Cardiac fibroblast (primary cell): ENCODE data around the gene PLAAT2.
"Not testable (repeated sequence)": the region's sequence is repeated elsewhere in the genome, so short reads cannot be mapped to it uniquely, and the experiment has no call there.

Experiments used
- DNase-seq, 2 donors: peaks; one replicate each; pipeline versions ENCODE4 v3.0.0 to v3.0.0-alpha.2; 2010; ENCODE audit warnings: low read depth in 2 of 2
- H3K4me3 ChIP-seq, 2 donors: replicated peaks in 1 of 2; 1 replicate in 1 of 2; 2 replicates in 1 of 2; pipeline ENCODE4 v1.5.1; 2011; ENCODE audit warnings: low read depth in 2 of 2, low read length in 2 of 2, mild to moderate bottlenecking in 2 of 2, moderate library complexity in 1 of 2
- TF ChIP-seq, protein P1 (sequence below): IDR thresholded peaks from one replicate; pipeline ENCODE4 v1.5.1; 2011; ENCODE audit warnings: low read depth, mild to moderate bottlenecking, low read length, inconsistent platforms

The PLAAT2 gene

DNA sequence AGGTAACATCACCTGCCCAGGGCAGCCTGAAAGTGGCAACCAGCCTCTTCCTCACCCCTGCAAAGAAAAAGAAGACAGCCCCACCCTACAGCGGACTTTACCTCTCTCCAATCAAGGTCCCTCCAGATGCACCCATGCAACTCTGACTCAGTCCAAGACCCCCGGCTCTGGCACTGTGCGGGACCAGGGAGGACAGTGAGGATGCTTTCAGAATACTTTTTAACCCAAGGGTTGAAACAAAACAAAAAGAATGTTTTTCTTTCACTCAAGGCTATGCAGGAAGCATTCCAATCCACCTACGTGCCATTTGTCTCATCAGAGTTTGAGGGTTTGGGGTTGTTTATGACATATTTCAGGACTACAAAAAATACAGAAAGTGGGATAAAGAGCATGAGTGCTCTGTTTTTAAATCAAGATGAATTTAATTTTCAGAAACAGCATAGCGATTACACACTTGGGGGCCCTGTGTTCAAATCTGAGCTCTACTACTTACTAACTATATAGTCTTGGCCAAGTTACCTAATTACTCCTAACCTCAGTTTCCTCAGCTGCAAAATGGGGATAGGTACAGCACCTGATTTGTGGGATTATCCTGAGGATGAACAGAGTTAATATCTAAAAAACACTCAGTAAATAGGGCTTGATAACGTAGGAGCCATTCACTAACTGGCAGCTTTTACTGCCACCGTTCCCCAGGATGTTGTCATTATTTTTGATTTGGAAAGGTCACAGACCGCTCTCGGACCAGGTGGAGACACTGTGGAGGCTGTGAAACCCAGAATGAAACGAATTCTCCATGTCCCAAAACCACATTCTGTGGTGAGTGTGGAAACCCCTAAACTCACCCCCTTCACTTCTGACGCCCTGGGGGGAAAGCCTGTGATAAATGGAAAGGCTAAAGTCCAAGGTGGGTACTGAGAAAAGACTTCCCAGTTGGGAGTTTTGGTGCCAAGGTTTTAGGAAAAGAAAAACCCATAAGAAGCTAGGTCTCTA is 45.5 kb upstream of the PLAAT2 start:
- DNase-seq = peak; percentile 72 to 86
- H3K4me3 ChIP-seq = no peak overlapping the region
- TF ChIP-seq, protein P1, sequence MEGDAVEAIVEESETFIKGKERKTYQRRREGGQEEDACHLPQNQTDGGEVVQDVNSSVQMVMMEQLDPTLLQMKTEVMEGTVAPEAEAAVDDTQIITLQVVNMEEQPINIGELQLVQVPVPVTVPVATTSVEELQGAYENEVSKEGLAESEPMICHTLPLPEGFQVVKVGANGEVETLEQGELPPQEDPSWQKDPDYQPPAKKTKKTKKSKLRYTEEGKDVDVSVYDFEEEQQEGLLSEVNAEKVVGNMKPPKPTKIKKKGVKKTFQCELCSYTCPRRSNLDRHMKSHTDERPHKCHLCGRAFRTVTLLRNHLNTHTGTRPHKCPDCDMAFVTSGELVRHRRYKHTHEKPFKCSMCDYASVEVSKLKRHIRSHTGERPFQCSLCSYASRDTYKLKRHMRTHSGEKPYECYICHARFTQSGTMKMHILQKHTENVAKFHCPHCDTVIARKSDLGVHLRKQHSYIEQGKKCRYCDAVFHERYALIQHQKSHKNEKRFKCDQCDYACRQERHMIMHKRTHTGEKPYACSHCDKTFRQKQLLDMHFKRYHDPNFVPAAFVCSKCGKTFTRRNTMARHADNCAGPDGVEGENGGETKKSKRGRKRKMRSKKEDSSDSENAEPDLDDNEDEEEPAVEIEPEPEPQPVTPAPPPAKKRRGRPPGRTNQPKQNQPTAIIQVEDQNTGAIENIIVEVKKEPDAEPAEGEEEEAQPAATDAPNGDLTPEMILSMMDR = no peak

DNA sequence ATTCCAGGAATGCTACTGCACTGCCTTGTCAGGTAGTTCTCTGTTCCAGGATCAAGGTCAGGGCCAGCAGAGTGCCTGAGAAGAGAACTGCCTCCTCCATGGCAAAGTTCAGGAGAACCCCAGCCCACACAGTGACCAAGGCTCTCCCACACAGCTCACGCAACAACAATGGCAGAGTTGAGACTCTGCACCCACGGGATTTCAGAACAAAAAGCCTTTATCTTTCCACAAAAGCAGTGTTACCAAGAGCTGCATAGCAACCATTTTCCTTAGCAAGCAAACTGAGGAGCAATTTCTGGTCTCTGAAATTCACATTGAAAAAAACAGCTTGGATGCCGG is 40.0 kb upstream of the PLAAT2 start:
- TF ChIP-seq, protein P1 = no peak

DNA sequence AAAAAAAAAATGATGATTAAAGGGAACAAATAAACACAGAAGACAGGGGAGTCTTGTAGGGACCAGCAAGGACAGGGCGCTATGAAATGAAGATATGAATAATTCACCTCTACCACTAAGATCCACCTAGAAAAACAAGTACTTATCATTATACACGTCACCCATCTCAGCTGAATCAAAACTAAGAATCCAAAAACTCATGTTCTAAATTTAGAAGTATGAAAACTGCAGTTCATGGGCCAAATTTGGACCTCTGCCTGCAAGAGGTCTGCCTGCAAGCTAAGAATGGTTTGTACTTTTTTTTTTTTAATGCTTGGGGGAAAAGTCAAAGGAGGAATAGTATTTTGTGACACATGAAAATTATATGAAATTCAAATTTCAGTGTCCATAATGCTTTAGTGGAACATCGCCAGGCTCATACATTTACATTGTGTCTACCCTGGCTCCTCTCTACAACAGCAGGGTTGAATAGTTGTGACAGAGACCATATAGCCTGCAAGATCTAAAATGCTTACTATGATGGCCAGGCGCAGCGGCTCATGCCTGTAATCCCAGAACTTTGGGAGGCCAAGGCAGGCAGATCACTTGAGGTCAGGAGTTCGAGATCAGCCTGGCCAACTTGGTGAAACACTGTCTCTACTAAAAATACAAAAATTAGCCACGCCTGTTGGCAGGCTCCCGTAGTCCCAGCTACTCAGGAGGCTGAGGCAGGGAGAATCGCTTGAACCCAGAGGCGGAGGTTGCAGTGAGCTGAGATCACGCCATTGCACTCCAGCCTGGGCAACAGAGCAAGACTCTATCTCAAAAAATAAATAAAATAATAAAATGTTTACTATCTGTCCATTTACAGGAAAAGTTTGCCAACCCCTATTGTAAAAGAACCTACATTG is 39.4 kb upstream of the PLAAT2 start:
- not testable (repeated sequence) for H3K4me3 ChIP-seq
- peak; percentile 66 to 86 for DNase-seq

More for the DNA sequence above, 40.0 kb upstream of the PLAAT2 start:
- peak; percentile 23 to 86 for DNase-seq
- no peak overlapping the region for H3K4me3 ChIP-seq

DNA sequence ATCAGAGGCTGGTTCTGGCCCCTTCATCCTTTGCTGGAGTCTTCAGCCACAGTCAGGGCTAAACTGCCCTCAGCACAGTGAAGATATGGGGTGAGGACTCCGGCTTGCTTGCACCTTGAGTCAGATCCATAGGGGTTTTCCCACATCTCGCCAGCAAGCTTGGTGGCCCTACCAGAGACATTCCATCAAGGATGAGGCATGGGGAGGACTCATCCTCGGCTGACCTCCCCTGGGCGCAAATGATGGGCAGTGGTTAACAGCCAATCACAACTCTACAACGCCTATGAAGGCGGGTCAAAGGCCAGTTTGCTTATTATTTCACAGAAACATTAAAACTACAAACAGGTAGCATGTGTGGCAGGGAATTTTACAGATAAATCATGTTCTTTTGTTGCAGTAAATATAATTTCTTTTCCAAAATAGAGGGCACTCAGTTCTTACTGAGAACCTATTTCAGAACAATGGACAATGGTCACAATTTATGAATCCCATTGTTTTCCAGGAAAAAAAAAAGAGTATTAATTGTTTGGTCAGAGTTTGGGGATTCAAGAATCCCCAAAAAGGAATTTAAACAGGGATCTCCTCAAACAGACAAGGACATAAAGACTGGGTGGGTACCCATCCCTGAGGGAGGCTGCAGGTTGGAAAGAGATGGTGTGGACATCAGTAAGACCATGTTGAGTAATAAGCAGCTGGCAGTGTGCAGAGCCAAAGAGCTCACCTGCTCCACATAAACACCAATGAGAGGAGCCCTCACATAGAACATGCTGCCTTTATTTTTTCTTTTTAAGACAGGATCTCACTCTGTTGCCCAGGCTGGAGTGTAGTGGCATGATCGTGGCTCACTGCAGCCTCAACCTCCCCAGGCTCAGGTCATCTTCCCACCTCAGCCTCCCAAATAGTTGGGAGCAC is 36.3 kb upstream of the PLAAT2 start:
- peak; percentile 37 to 94 for DNase-seq
- TF ChIP-seq, protein P1 = no peak

DNA sequence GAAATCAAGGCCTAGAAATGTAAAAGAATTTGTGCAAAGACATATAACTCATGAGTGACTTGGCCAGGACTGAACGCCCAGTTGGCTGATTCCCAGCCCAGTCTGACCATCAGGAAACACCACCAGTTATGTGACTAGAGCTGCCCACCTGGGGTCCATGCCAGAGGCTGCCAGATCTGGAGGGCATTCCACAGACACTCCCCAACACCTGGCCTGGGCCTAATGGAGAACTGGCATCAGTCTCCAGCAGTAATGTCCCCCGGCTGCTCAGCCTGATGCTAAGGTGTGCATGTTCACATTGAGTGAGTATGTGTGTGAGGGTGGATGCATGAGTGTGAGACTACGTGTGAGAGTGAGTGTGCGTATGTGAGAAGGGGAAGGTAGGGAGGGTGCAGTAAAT is 35.4 kb upstream of the PLAAT2 start:
- TF ChIP-seq, protein P1 = no peak
- DNase-seq = no peak
- no peak overlapping the region for H3K4me3 ChIP-seq

More for the DNA sequence above, 36.3 kb upstream of the PLAAT2 start:
- no peak overlapping the region for H3K4me3 ChIP-seq

DNA sequence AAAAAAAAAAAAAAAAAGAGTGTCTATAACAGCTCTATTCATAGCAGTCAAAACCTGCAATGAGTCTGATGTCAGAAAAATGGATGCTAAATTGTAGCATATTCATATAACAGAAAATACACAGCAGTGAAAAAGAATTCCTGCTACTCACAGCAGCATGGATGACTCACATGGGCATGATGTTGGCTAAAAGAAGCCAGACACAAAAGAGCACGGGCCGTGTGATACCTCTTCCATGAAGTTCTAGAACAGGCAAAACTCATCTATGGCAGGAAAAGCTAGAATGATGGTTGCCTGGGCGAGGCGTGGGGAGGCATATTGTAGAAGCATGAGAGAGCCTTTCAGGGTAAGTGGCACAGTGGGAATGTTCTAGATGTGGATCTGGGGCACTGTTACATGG is 32.1 kb upstream of the PLAAT2 start:
- TF ChIP-seq, protein P1 = no peak
- DNase-seq = peak in 1 of 2 donors; percentile 53

More for the DNA sequence above, 32.1 kb upstream of the PLAAT2 start:
- no peak overlapping the region for H3K4me3 ChIP-seq
